ENCODE data around the gene PHF2. TPM values are rescaled to one million over a fixed set of nuclear protein-coding genes. Genes with fewer than 3 reads are reported as not detected.

The PHF2 gene
- total RNA-seq, 2 experiments from 2014 or later: 20.6 to 23.7 TPM

- no peak overlapping the region for H3K4me3 ChIP-seq (ENCODE audit: low read depth, low read length, poor library complexity, severe bottlenecking)
- H3K4me1 ChIP-seq (ENCODE audit: insufficient read depth, low read length, poor library complexity, severe bottlenecking): no peaks in the 10 kb centered on the region
- H3K27ac ChIP-seq (ENCODE audit: low read depth, low read length, poor library complexity, severe bottlenecking): no peak overlapping the region
- H3K4me2 ChIP-seq (ENCODE audit: low read length): no peak overlapping the region
- BruUV-seq (replicated peaks): no TSS peak
- no peaks in the 10 kb centered on the region for H4K20me1 ChIP-seq (ENCODE audit: insufficient read depth, low read length)
- 0 out of 2 replicates have a peak, but pooled peaks cover 4% of the 10 kb centered on the region for H3K36me3 ChIP-seq (ENCODE audit: insufficient read depth, low read length)
- no peak for TF ChIP-seq CTCF (conservative IDR thresholded peaks at IDR 0.05; ENCODE audit: low read length)
- no peak for TF ChIP-seq EZH2phosphoT487 (IDR thresholded peaks at IDR 0.05; ENCODE audit: borderline replicate concordance, low read depth, low read length)
- no peak for DNase-seq (ENCODE audit: low spot score)
- intact Hi-C loops (cut with micrococcal nuclease; ENCODE audit: unreplicated experiment): no loop called here
- no peaks in the 10 kb centered on the region for H3K9me3 ChIP-seq (ENCODE audit: low read length)
- CTCF ChIA-PET (ENCODE audit: unreplicated experiment): no interaction called here
- POLR2A ChIA-PET: no interaction called here
- no peaks in the 10 kb centered on the region for H3K79me2 ChIP-seq (ENCODE audit: insufficient read depth, low read depth, low read length)
- no peaks in the 10 kb centered on the region for H3K9me2 ChIP-seq (ENCODE audit: insufficient read depth, low read length)
- no peak overlapping the region for H2AFZ ChIP-seq (ENCODE audit: low read length)
These were observed 100.7 kb downstream of the PHF2 start for GRCh38 chr9:93677048-93677571.

- Histone ChIP-seq H3K9me3 (ENCODE audit: low read length) (no peaks in the 10 kb centered on the region), H2AFZ (ENCODE audit: low read length) (no peak overlapping the region), H4K20me1 (ENCODE audit: insufficient read depth, low read length) (no peaks in the 10 kb centered on the region), H3K27ac (ENCODE audit: low read depth, low read length, poor library complexity, severe bottlenecking) (no peak overlapping the region), H3K79me2 (ENCODE audit: insufficient read depth, low read depth, low read length) (no peaks in the 10 kb centered on the region), H3K4me3 (ENCODE audit: low read depth, low read length, poor library complexity, severe bottlenecking) (no peak overlapping the region), H3K9me2 (ENCODE audit: insufficient read depth, low read length) (no peaks in the 10 kb centered on the region), H3K4me1 (ENCODE audit: insufficient read depth, low read length, poor library complexity, severe bottlenecking) (no peaks in the 10 kb centered on the region), H3K4me2 (ENCODE audit: low read length) (no peak overlapping the region), H3K36me3 (ENCODE audit: insufficient read depth, low read length) (0 out of 2 replicates have a peak, but pooled peaks cover 4% of the 10 kb centered on the region)
- TF ChIP-seq CTCF (conservative IDR thresholded peaks at IDR 0.05; ENCODE audit: low read length): no peak
- TF ChIP-seq EZH2phosphoT487 (IDR thresholded peaks at IDR 0.05; ENCODE audit: borderline replicate concordance, low read depth, low read length): no peak
- POLR2A ChIA-PET: no interaction called here
- DNase-seq (ENCODE audit: low spot score): no peak
- intact Hi-C loops (cut with micrococcal nuclease; ENCODE audit: unreplicated experiment): no loop called here
- CTCF ChIA-PET (ENCODE audit: unreplicated experiment): no interaction called here
- BruUV-seq (replicated peaks): no TSS peak
These were observed 101.3 kb downstream of the PHF2 start for GRCh38 chr9:93677641-93678136.

GRCh38 chr9:93678199-93679019 lies 102.0 kb downstream of the PHF2 start:
- no peak for TF ChIP-seq EZH2phosphoT487 (IDR thresholded peaks at IDR 0.05; ENCODE audit: borderline replicate concordance, low read depth, low read length)
- TF ChIP-seq CTCF (conservative IDR thresholded peaks at IDR 0.05; ENCODE audit: low read length): no peak
- no peak overlapping the region for H3K4me3 ChIP-seq (ENCODE audit: low read depth, low read length, poor library complexity, severe bottlenecking)
- 0 out of 2 replicates have a peak, but pooled peaks cover 4% of the 10 kb centered on the region for H3K36me3 ChIP-seq (ENCODE audit: insufficient read depth, low read length)
- H3K4me1 ChIP-seq (ENCODE audit: insufficient read depth, low read length, poor library complexity, severe bottlenecking): no peaks in the 10 kb centered on the region
- no peaks in the 10 kb centered on the region for H3K9me3 ChIP-seq (ENCODE audit: low read length)
- CTCF ChIA-PET (ENCODE audit: unreplicated experiment): no interaction called here
- intact Hi-C loops (cut with micrococcal nuclease; ENCODE audit: unreplicated experiment): no loop called here
- H3K4me2 ChIP-seq (ENCODE audit: low read length): no peak overlapping the region
- POLR2A ChIA-PET: interaction anchor here (0.5 kb wide), 1 partner anchor 16 kb away, joined by 6 read pairs; no protein-coding TSS in a partner anchor
- no peaks in the 10 kb centered on the region for H4K20me1 ChIP-seq (ENCODE audit: insufficient read depth, low read length)
- H3K9me2 ChIP-seq (ENCODE audit: insufficient read depth, low read length): no peaks in the 10 kb centered on the region
- no peaks in the 10 kb centered on the region for H3K79me2 ChIP-seq (ENCODE audit: insufficient read depth, low read depth, low read length)
- DNase-seq (ENCODE audit: low spot score): no peak
- no peak overlapping the region for H2AFZ ChIP-seq (ENCODE audit: low read length)
- no peak overlapping the region for H3K27ac ChIP-seq (ENCODE audit: low read depth, low read length, poor library complexity, severe bottlenecking)
- TSS peak; percentile 97 for BruUV-seq (replicated peaks)
